Keratinocyte (primary cell): ENCODE results near the gene UBE4B. TPM values are rescaled to one million over a fixed set of nuclear protein-coding genes. Genes with fewer than 3 reads are reported as not detected.

ENCODE experiments used
- DNase-seq: peaks from one replicate; pipeline ENCODE4 v3.0.0-alpha.2; 2011; ENCODE audit warnings: low read depth, missing footprints, low spot score
- FAIRE-seq: peaks from 2 replicates; lab custom pipeline; 2011; peaks lifted over from hg19 to GRCh38; lab: Jason Lieb, UNC
- H2AFZ ChIP-seq: 2 replicates; pipeline ENCODE4 v1.6.0; 2012; ENCODE audit warnings: low read length, control low read depth, inconsistent platforms; ENCODE audit not compliant: control insufficient read depth
- H3K27ac ChIP-seq: 2 replicates; pipeline ENCODE4 v1.5.1; 2011; ENCODE audit warnings: low read length; ENCODE audit not compliant: control insufficient read depth, insufficient read depth
- H3K27me3 ChIP-seq: 3 replicates; pipeline ENCODE4 v1.6.0; 2011; ENCODE audit warnings: low read length; ENCODE audit not compliant: control insufficient read depth, insufficient read depth; ENCODE audit errors: extremely low read depth
- H3K36me3 ChIP-seq, 2 experiments: 2 replicates in 1 of 2; 3 replicates in 1 of 2; pipeline ENCODE4 v1.5.1; 2011; ENCODE audit warnings: low read length in 2 of 2, mild to moderate bottlenecking in 1 of 2; ENCODE audit not compliant: control insufficient read depth in 2 of 2, insufficient read depth in 2 of 2; ENCODE audit errors: extremely low read depth in 1 of 2
- H3K4me1 ChIP-seq: 3 replicates; pipeline ENCODE4 v1.5.1; 2011; ENCODE audit warnings: low read length; ENCODE audit not compliant: control insufficient read depth, insufficient read depth; ENCODE audit errors: extremely low read depth
- H3K4me2 ChIP-seq: 3 replicates; pipeline ENCODE4 v1.6.0; 2011; ENCODE audit warnings: low read depth, low read length; ENCODE audit not compliant: control insufficient read depth, insufficient read depth; ENCODE audit errors: extremely low read depth
- H3K4me3 ChIP-seq, 3 experiments: fragments of 200-600 bp in 1 of 3; sonication (generic) in 1 of 3; 2 replicates in 2 of 3; 3 replicates in 1 of 3; pipeline ENCODE4 v1.5.1; 2011 to 2016; ENCODE audit warnings: low read length in 3 of 3, mild to moderate bottlenecking in 3 of 3, control low read depth in 2 of 3, inconsistent platforms in 1 of 3, low read depth in 1 of 3, mixed read lengths in 1 of 3, mixed run types in 1 of 3, moderate library complexity in 1 of 3; ENCODE audit not compliant: control insufficient read depth in 2 of 3, insufficient read depth in 2 of 3; ENCODE audit errors: extremely low read depth in 1 of 3
- H3K79me2 ChIP-seq: 2 replicates; pipeline ENCODE4 v1.6.0; 2012; ENCODE audit warnings: low read length; ENCODE audit not compliant: control insufficient read depth, insufficient read depth
- H3K9ac ChIP-seq: 3 replicates; pipeline ENCODE4 v1.6.0; 2011; ENCODE audit warnings: low read length; ENCODE audit not compliant: control insufficient read depth, insufficient read depth; ENCODE audit errors: extremely low read depth
- H3K9me1 ChIP-seq: 3 replicates; pipeline ENCODE4 v1.6.0; 2011; ENCODE audit warnings: low read length; ENCODE audit not compliant: control insufficient read depth, insufficient read depth; ENCODE audit errors: extremely low read depth
- H3K9me3 ChIP-seq: 2 replicates; pipeline ENCODE4 v1.5.1; 2012; ENCODE audit warnings: low read depth, low read length; ENCODE audit not compliant: control insufficient read depth
- H4K20me1 ChIP-seq: 3 replicates; pipeline ENCODE4 v1.6.0; 2011; ENCODE audit warnings: low read length; ENCODE audit not compliant: control insufficient read depth, insufficient read depth; ENCODE audit errors: extremely low read depth
- EZH2 ChIP-seq: IDR thresholded peaks from one replicate; pipeline ENCODE4 v1.6.1; 2012; ENCODE audit warnings: inconsistent platforms, mild to moderate bottlenecking, low read length, moderate library complexity
- dilution Hi-C: fragments of 300-500 bp; cut with MboI; formaldehyde crosslinking; loops from one replicate; pipeline ENCODE4 v1.7.0; 2020; ENCODE audit warnings: low sequenced_read_pairs; ENCODE audit not compliant: extremely low pct_ligation_motif_present
- polyA plus RNA-seq, 5 experiments: library from polyadenylated mRNA; depleted of rRNA in 3 of 5; stranded (reverse) in 3 of 5; stranded (forward) in 1 of 5; unstranded in 1 of 5; fragments of >200 nt; gene quantifications; 1 replicate in 1 of 5; 2 replicates in 3 of 5; 3 replicates in 1 of 5; pipeline versions ENCODE4 v1.2.1 to v1.2.3, GENCODE V29; 2011 to 2012; ENCODE audit warnings: missing spikeins in 2 of 5, low read depth in 1 of 5, low replicate concordance in 1 of 5
- TF ChIP-seq, protein P1 (sequence below), 3 experiments: IDR thresholded peaks in 1 of 3; conservative IDR thresholded peaks in 1 of 3; optimal IDR thresholded peaks in 1 of 3; 2 replicates in 2 of 3; 3 replicates in 1 of 3; pipeline versions ENCODE3 to v1.5.1; 2011; ENCODE audit warnings: low read length in 3 of 3, mild to moderate bottlenecking in 3 of 3, moderate library complexity in 2 of 3, control low read depth in 1 of 3, inconsistent platforms in 1 of 3; ENCODE audit not compliant: insufficient read depth in 2 of 3; ENCODE audit errors: extremely low read depth in 1 of 3

Gene UBE4B
- polyA plus RNA-seq, 1 donor (not counting 4 experiments of a cell fraction or from before 2014, with no cell fraction given), result 14.3 TPM

DNA sequence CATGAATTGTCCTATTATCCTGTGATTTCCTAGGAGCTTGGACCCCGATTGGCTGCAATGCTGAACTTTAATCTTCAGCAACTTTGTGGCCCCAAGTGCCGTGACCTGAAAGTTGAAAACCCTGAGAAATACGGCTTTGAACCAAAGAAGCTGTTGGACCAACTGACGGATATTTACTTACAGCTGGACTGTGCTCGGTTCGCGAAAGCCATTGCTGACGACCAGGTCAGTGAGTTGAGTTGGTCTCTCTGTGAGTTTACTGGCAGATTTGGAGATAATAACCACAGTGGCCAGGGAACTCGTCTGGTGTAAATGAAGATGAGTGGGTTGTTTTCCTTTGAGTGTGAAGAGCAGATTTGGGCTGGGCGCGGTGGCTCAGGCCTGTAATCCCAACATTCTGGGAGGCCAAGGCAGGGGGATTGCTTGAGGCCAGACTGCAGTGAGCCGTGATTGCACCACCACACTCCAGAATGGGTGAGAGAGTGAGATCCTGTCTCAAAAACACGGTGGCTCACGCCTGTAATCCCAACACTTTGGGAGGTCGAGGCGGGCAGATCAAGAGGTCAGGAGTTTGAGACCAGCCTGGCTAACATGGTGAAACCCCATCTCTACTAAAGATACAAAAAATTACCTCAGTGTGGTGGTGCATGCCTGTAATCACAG lies 138.5 kb downstream of the UBE4B start:
- Histone ChIP-seq H4K20me1 (no peaks in the 10 kb centered on the region), H3K9me1 (no peaks in the 10 kb centered on the region), H3K27ac (no peak overlapping the region), H3K4me3 (no peak overlapping the region), H3K9me3 (no peaks in the 10 kb centered on the region), H3K27me3 (no peaks in the 10 kb centered on the region), H3K4me2 (no peak overlapping the region), H3K79me2 (no peaks in the 10 kb centered on the region), H2AFZ (no peak overlapping the region), H3K4me1 (no peaks in the 10 kb centered on the region), H3K36me3 (peaks cover 8 to 25% of the 10 kb centered on the region in 2 experiments), H3K9ac (no peak overlapping the region)
- no peak for DNase-seq
- dilution Hi-C loops, result no loop called here
- TF ChIP-seq, protein P1, sequence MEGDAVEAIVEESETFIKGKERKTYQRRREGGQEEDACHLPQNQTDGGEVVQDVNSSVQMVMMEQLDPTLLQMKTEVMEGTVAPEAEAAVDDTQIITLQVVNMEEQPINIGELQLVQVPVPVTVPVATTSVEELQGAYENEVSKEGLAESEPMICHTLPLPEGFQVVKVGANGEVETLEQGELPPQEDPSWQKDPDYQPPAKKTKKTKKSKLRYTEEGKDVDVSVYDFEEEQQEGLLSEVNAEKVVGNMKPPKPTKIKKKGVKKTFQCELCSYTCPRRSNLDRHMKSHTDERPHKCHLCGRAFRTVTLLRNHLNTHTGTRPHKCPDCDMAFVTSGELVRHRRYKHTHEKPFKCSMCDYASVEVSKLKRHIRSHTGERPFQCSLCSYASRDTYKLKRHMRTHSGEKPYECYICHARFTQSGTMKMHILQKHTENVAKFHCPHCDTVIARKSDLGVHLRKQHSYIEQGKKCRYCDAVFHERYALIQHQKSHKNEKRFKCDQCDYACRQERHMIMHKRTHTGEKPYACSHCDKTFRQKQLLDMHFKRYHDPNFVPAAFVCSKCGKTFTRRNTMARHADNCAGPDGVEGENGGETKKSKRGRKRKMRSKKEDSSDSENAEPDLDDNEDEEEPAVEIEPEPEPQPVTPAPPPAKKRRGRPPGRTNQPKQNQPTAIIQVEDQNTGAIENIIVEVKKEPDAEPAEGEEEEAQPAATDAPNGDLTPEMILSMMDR (optimal IDR thresholded peaks at IDR 0.05 in 1 of 3, IDR thresholded peaks at IDR 0.05 in 1 of 3, conservative IDR thresholded peaks at IDR 0.05 in 1 of 3; ENCODE audit: extremely low read depth in 1 of 3, insufficient read depth in 2 of 3, low read length in 3 of 3), result no peak
- no peak for TF ChIP-seq EZH2
- FAIRE-seq, result no peak

DNA sequence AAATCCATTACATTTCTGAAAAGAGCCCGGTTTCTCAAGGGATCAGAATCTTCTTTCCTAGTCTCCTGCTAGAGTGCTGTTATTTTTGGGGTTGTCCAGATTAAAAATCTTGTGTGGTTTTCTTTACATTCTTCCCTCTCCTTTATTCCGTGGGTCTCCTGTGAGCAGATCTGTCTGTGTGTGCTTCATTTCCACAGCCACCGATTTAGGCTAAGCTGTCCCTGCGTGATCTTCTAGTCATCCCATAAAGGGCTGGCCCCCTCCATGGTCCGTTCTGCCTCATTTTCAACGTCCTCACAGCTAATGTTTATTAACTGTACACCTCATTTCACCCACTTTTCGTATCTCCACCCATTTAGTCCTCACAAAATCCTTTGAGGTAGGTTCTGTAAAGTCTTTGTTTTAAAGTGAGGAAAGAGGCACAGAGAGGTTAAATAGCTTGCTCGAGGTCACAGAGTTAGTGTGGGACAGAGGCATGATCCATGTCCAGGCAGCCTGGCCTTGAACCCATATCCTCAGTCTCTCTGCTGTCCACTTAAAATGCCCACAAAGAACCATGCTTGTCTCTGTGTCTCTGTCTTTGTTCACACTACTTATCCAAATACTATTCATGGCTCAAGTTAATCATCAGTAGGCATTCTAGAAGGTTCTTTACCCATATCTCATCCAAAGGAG lies 139.4 kb downstream of the UBE4B start:
- no peak overlapping the region for H3K4me2 ChIP-seq
- peaks cover 6 to 25% of the 10 kb centered on the region in 2 experiments for H3K36me3 ChIP-seq
- no peak for DNase-seq
- no peaks in the 10 kb centered on the region for H3K9me1 ChIP-seq
- H3K9ac ChIP-seq, result no peak overlapping the region
- TF ChIP-seq, protein P1 (optimal IDR thresholded peaks at IDR 0.05 in 1 of 3, IDR thresholded peaks at IDR 0.05 in 1 of 3, conservative IDR thresholded peaks at IDR 0.05 in 1 of 3; ENCODE audit: extremely low read depth in 1 of 3, insufficient read depth in 2 of 3, low read length in 3 of 3), result no peak
- no peak for TF ChIP-seq EZH2
- no peaks in the 10 kb centered on the region for H3K9me3 ChIP-seq
- no peaks in the 10 kb centered on the region for H3K4me1 ChIP-seq
- H3K27ac ChIP-seq, result no peak overlapping the region
- H3K4me3 ChIP-seq, result no peak overlapping the region
- FAIRE-seq, result no peak
- H2AFZ ChIP-seq, result no peak overlapping the region
- dilution Hi-C loops, result no loop called here
- no peaks in the 10 kb centered on the region for H4K20me1 ChIP-seq
- no peaks in the 10 kb centered on the region for H3K27me3 ChIP-seq
- H3K79me2 ChIP-seq, result no peaks in the 10 kb centered on the region
